NCI-H526 (cell line): ENCODE data around the gene PPP4R1.

Source experiments
- DNase-seq, 2 experiments: peaks; one replicate each; lab custom pipeline; 2025; lab: John Stamatoyannopoulos, UW

The PPP4R1 gene

GRCh38 chr18:9549405-9549804 lies 65.0 kb downstream of the PPP4R1 start:
- peak in 1 of 2 experiments; percentile 3 for DNase-seq

DNA sequence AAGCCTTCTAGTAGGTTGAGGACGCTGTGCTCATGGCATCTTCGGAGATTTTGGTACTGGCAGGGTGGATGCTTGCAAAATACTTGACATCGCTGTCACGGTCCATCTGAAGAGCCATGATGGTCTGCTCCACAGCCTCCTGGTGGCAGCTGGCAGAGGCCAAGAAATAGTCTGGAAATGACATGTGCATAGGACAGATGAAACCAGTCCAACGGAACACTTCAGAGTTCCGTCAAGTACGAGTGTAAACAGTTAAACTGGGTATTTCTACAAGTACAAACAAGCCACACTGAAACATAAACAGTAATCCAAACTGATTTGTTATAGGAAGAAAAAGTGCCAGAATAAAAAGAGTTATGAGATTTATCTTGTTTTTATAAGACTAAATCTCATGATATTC lies 66.6 kb downstream of the PPP4R1 start:
- DNase-seq = no peak

DNA sequence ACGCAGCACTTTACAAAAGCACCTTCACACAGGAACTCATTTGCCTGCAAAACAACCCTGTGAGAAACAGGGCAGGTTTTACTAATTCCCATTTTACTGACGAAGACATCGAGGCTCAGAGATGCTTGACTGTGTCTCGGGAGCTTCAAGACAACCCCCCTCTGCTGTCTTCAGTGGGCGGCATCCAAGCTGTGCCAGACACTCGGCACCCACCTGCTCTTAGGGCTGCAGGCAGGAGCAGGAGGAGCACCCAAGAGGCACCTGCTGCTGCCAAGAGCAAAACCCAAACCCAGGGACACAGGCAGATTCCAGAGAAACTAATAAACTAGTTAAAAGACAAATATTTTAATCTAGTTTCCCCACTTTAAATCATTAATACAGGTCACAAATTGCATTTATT lies 67.9 kb downstream of the PPP4R1 start:
- no peak for DNase-seq

DNA sequence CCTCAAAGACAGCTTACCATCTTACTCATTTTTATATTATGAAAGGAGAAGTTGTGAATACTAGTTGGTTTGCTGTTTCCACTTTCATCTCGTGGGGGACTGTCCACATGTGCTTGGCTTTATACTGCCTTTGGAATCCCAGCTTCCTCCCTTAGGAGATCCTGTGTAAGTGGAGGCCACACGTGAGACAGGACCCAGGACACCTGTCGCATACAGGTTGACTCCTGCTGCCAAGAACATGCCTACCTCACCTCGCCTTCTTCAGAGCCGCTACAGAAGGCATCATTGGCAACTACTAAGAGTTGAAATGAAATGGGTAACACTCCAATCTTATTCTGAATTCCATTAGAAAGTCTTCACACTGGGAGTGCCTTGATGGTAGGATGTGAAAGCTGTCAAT lies 69.3 kb downstream of the PPP4R1 start:
- DNase-seq = no peak

DNA sequence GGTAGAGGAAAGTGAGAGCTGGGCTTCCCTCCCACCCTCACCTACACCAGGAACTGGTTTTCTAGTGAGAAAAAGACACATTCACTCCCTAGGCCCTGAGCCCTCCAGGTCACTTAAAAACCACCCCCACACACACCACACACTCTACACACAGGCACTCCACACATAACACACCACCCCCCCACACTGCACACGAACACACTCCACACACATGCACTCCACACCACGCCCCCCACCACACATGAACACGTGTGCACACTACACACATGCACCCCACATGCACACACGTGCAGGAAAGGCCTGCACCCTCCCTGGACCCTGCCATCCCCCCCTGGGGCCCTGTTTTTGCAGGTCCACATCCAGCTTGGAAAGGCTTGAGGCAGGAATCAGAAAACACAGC lies 71.4 kb downstream of the PPP4R1 start:
- DNase-seq = no peak

- no peak for DNase-seq
Measured at GRCh38 chr18:9539938-9540337, 74.4 kb downstream of the PPP4R1 start.

DNA sequence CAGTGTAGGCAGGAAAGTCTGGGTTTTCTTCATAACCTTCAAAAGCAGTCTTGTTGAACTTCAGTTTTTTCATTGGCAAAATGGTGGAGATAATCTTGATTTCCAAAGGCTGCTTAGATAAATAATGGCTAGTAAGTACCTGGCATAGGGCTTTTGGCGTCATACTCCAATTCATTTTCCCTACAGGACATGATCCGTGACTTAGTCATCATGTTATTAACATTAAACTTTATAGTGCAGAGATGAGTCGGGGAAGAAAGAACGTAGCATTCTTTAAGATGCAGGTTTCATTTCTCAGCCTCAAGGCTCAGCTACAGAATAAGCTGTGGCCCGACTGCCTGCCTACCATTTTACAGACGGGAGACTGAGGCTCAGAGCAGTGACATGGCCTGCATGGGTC lies 75.1 kb downstream of the PPP4R1 start:
- no peak for DNase-seq

GRCh38 chr18:9537677-9538076 lies 76.7 kb downstream of the PPP4R1 start:
- DNase-seq = peak in 1 of 2 experiments; percentile 35

DNA sequence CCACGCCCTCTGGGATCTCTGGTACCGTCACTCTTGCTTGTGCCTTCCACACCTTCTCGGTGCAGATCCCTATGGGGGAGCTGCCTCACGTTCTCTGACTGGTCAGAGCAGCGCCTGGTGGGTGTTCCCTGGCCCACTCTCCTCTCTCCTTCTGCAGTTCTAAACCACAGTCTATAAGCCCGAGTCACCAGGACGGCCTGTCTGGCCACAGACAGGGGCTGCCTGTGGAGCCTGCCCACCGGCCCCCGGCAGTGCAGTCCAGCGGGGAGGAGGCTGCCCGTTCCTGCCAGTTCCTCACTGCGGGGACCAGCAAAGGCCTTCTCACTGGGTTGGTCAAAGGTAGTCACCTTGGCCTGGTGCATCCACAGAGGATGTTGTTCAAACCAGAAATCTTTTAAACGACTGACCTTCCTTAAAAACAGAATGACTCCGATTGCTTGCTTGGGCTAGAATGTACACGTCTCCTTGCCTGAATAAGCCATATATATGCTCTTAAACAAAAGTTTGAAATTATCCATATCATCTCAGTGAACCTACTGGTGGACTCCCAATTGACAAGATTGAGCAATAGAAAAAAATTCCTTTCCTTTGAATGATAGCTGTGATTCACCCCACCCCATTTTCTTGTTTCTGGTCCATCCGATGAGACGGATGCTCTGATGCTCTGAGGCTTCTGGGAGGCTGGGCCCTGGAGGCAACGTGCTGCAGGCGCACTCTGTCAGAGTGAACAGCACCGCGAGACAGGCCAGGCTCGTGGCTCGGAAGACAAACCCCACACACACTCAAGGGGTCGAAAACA lies 77.8 kb downstream of the PPP4R1 start:
- no peak for DNase-seq

DNA sequence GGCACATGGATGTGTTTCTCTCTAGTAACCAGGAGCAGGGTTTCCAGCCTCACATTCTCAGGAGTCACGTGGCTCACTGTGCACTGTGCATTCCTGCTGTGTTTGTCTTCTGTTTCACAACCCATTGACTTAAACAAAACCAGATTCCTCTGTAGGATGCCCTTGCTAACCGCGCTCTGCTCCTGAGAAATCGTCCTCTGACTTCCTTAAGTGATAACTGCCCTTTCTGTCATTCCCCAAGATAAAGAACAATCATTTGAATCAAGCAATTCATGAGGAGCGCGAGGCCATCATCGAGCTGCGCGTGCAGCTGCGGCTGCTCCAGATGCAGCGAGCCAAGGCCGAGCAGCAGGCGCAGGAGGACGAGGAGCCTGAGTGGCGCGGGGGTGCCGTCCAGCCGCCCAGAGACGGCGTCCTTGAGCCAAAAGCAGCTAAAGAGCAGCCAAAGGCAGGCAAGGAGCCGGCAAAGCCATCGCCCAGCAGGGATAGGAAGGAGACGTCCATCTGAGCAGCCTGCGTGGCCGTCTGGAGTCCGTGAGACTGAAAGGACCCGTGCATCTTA lies 78.8 kb downstream of the PPP4R1 start:
- no peak for DNase-seq

- DNase-seq = no peak
Measured at GRCh38 chr18:9534844-9535243, 79.5 kb downstream of the PPP4R1 start.

DNA sequence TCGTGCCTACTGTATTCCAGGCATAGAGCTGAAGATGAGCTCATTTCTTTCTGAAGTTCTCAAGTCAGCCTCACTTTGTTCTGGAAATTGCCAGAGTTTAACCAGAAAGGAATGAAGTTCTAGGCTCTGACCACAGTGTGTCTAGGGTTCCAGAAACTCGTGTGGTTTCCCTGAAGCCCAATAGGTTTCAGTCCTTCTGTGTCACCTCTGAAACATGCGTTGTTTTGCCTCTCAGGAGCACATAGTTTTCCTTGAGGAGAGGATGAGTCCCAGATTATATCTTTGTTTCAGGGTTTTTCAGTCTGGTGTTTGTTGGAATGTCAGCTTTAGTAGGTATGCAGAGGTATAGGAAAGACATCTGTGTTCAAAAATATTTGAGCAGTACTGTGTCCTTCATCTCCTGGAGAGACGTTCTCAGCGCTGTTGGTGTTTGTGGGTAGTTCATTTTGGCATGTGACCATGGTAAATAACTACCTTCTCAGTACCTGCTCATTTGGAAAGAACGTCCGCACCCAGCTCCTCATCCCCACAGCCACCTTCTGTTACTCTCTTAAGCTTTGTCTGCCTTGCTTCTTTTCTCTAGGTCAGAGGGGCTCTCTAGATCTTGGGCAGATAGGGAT lies 82.5 kb downstream of the PPP4R1 start:
- DNase-seq = no peak

DNA sequence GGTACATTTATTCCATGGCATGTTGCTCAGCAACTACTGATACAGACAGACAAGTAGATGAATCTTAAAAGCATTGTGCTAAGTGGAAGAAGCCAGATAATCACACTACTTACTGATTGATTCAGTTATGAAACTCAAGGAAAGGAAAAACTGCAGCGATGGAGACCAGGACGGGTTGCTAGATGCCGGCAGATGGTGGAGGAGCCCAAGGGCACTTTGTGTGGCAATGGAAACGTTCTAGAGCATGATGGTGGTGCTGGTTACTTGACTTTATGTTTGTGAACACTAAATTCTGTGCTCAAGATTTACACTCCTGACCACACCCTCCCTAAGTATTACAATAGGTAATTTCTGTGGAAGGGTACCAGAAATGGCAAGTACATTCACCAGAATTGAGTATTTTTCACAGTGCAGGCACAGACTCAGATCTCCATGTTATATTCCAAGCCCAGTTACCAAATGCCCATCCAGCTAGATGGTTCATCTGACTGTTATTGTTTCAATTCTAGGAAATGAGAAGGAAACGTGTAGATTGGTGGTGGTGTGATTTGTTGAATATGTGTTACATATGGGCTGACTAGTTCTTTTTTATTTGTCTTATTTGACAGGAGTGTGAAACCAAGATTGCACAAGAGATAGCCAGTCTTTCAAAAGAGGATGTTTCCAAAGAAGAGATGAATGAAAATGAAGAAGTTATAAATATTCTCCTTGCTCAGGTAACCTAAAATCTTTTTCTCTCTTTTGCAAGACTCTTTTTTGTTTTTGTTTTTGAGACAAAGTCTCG lies 83.9 kb downstream of the PPP4R1 start:
- no peak for DNase-seq

DNA sequence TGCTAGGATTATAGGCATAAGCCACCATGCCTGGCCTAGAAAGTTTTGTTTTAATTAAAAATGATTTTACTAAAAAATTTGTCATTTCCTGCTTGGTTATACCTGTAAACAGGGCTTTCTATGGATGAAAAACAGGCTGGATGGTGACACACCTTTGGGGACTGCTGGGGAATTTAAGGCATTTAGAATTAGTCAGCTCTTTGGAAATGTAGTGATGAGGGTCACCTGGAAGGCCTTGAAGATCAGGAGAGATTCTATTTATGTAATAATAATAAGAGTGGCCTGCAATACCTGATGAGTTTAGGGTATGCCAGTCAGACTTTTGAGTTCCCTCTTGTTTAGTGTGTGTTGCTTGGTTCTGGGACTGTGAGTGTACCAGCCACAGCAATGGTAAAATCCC lies 87.9 kb downstream of the PPP4R1 start:
- DNase-seq = no peak

GRCh38 chr18:9522952-9523351 lies 91.4 kb downstream of the PPP4R1 start:
- DNase-seq = no peak

GRCh38 chr18:9521770-9522169 lies 92.6 kb downstream of the PPP4R1 start:
- no peak for DNase-seq

DNA sequence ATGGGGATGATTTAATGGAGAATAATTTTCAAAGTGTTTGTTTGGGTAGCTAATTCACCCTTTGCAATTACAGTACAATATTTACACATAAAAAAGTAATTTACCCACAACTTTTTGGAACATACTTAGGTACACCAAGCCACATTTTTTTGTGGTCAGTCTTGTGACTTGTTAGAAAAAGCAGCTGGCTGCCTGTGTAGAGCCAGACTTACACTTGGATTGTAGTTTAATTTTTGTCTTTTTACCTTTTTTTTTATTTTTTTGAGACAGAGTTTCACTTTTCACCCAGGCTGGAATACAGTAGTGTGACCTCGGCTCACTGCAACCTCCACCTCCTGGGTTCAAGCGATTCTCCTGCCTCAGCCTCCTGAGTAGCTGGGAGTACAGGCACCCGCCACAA lies 93.7 kb downstream of the PPP4R1 start:
- no peak for DNase-seq

GRCh38 chr18:9519399-9519798 lies 95.0 kb downstream of the PPP4R1 start:
- DNase-seq = no peak

- no peak for DNase-seq
Measured at GRCh38 chr18:9517869-9518268, 96.5 kb downstream of the PPP4R1 start.

- peak; percentile 1 to 44 for DNase-seq
Measured at GRCh38 chr18:9516437-9517064, 97.8 kb downstream of the PPP4R1 start.

DNA sequence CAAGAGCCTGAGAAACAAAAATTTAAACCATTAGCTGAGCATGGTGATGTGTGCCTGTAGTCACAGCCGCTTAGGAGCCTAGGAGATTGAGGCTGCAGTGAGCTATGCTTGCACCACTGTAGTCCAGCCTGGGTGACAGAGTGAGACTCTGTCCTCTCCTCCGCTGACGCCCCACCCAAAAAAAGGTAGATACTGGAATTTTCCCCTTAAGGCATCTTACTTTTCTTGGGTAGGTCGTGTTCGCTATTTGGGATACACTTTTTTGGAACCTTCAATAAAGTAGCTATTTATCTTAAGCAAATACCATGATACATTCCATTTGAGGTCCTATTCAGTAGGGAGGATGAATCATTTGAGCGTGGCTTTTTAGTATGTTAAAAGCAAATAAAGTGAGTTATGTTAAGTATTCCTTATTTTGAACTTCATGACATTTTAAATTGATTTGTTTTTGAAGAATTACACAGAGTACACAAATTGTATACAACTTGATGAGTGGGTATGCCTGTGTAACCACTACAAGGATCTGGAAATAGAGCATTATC lies 100.3 kb downstream of the PPP4R1 start:
- DNase-seq = no peak
